ENCODE measurements around the gene IGSF22. TPM values are rescaled to one million over a fixed set of nuclear protein-coding genes. Genes with fewer than 3 reads are reported as not detected.

The IGSF22 gene
- total and polyA plus RNA-seq, 9 donors: 0.11 to 1.5 (median 1.0) TPM; not detected in 1

- Histone ChIP-seq H3K36me3 (no peaks in the 10 kb centered on the region), H3K27me3 (no peaks in the 10 kb centered on the region), H3K9me3 (no peaks in the 10 kb centered on the region), H3K27ac (no peak overlapping the region), H3K4me1 (ENCODE audit: insufficient read depth) (peaks cover 27% of the 10 kb centered on the region), H3K4me3 (no peak overlapping the region)
- no peak for TF ChIP-seq POLR2A (IDR thresholded peaks at IDR 0.05)
- TF ChIP-seq, protein P1, sequence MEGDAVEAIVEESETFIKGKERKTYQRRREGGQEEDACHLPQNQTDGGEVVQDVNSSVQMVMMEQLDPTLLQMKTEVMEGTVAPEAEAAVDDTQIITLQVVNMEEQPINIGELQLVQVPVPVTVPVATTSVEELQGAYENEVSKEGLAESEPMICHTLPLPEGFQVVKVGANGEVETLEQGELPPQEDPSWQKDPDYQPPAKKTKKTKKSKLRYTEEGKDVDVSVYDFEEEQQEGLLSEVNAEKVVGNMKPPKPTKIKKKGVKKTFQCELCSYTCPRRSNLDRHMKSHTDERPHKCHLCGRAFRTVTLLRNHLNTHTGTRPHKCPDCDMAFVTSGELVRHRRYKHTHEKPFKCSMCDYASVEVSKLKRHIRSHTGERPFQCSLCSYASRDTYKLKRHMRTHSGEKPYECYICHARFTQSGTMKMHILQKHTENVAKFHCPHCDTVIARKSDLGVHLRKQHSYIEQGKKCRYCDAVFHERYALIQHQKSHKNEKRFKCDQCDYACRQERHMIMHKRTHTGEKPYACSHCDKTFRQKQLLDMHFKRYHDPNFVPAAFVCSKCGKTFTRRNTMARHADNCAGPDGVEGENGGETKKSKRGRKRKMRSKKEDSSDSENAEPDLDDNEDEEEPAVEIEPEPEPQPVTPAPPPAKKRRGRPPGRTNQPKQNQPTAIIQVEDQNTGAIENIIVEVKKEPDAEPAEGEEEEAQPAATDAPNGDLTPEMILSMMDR (IDR thresholded peaks at IDR 0.05): no peak
- no peak for TF ChIP-seq EP300 (IDR thresholded peaks at IDR 0.05)
- intact Hi-C loops (cut with DNase I): loop anchor here in 1 of 4 donors (10.0 kb wide), 1 partner anchor 68 kb away; the partner anchor contains the start of gene SPTY2D1
- no peak for DNase-seq
- WGBS, 3 donors: 67 to 92% (median 89%) methylated on average over 2 of the region's 2 CpGs
Observed at GRCh38 chr11:18703001-18703763, 22.8 kb downstream of the IGSF22 start.

GRCh38 chr11:18701614-18702216 lies 24.3 kb downstream of the IGSF22 start:
- TF ChIP-seq EP300 (IDR thresholded peaks at IDR 0.05): no peak
- TF ChIP-seq, protein P1 (IDR thresholded peaks at IDR 0.05): no peak
- no peak for TF ChIP-seq POLR2A (IDR thresholded peaks at IDR 0.05)
- no peak for DNase-seq
- H3K27me3 ChIP-seq: no peaks in the 10 kb centered on the region
- H3K4me3 ChIP-seq: no peak overlapping the region
- H3K36me3 ChIP-seq: no peaks in the 10 kb centered on the region
- peaks cover 25% of the 10 kb centered on the region for H3K4me1 ChIP-seq (ENCODE audit: insufficient read depth)
- intact Hi-C loops (cut with DNase I): loop anchor here in 2 of 4 donors (2.0 to 10.0 kb wide), 2 partner anchors 19 to 67 kb away; partner anchors contain the start of gene SPTY2D1 (in 1 of the 2)
- peak overlapping the region in 1 of 2 donors; percentile 100 for H3K27ac ChIP-seq
- 93 to 97% (median 94%) methylated on average over 17 of the region's 17 CpGs for WGBS, 3 donors
- H3K9me3 ChIP-seq: no peaks in the 10 kb centered on the region

- intact Hi-C loops (cut with DNase I): loop anchor here in 2 of 4 donors (2.0 to 10.0 kb wide), 2 partner anchors 20 to 66 kb away; partner anchors contain the start of gene SPTY2D1 (in 1 of the 2)
- Histone ChIP-seq H3K4me1 (ENCODE audit: insufficient read depth) (peaks cover 25% of the 10 kb centered on the region), H3K9me3 (no peaks in the 10 kb centered on the region), H3K4me3 (no peak overlapping the region), H3K27me3 (no peaks in the 10 kb centered on the region), H3K27ac (peak overlapping the region; percentile 100), H3K36me3 (no peaks in the 10 kb centered on the region)
- no peak for TF ChIP-seq EP300 (IDR thresholded peaks at IDR 0.05)
- TF ChIP-seq, protein P1 (IDR thresholded peaks at IDR 0.05): no peak
- TF ChIP-seq POLR2A (IDR thresholded peaks at IDR 0.05): no peak
- WGBS, 3 donors: 87 to 90% (median 90%) methylated on average over 7 of the region's 7 CpGs
- no peak for DNase-seq
Observed at GRCh38 chr11:18700872-18701271, 25.1 kb downstream of the IGSF22 start.

DNA sequence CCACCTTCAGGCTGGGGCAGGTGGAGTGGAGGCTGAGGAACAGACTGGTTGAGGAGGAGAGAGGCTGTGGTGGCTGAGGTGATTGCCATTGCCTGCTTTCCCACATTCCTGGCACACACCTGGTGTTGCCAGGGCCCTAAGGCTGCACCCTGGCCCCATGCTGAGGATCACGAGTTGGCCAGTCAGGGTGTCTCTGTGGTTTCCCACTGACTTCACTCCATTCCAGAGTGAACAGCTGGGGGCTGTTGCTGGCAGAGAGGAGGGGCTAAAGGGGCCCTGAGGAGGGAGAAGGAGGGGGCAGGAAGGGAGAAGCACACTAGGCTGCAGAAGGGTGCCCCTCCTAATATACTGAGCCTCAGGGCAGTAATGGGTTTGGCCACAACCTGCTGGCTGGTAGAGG lies 25.6 kb downstream of the IGSF22 start:
- intact Hi-C loops (cut with DNase I): loop anchor here in 2 of 4 donors (2.0 to 10.0 kb wide), 2 partner anchors 20 to 66 kb away; partner anchors contain the start of gene SPTY2D1 (in 1 of the 2)
- TF ChIP-seq EP300 (IDR thresholded peaks at IDR 0.05) (no peak), POLR2A (IDR thresholded peaks at IDR 0.05) (no peak)
- TF ChIP-seq, protein P1 (IDR thresholded peaks at IDR 0.05): no peak
- Histone ChIP-seq H3K4me1 (ENCODE audit: insufficient read depth) (peaks cover 23% of the 10 kb centered on the region), H3K27ac (peak overlapping the region; percentile 100), H3K27me3 (no peaks in the 10 kb centered on the region), H3K9me3 (no peaks in the 10 kb centered on the region), H3K4me3 (no peak overlapping the region), H3K36me3 (no peaks in the 10 kb centered on the region)
- DNase-seq: peak; percentile 37 to 63 (median 52)
- 21 to 37% (median 27%) methylated on average over 1 of the region's 1 CpG for WGBS, 3 donors

All from ovary (tissue), 9 donors.